ENCODE results near the gene CLIP4. TPM values are rescaled to one million over a fixed set of nuclear protein-coding genes. Genes with fewer than 3 reads are reported as not detected.

Gene CLIP4
- total and polyA plus RNA-seq, 2 of the 13 experiments (the other 11 are each of a cell fraction or from before 2014, with no cell fraction given) = 0.46 to 0.49 TPM

- TF ChIP-seq GLI4 (CRISPR knock-in tag; IDR thresholded peaks at IDR 0.05; ENCODE audit: borderline replicate concordance) (no peak), FLYWCH1 (CRISPR knock-in tag; IDR thresholded peaks at IDR 0.05) (no peak), ARID5B (CRISPR knock-in tag; IDR thresholded peaks at IDR 0.05) (peak; percentile 91), HHEX (CRISPR knock-in tag; IDR thresholded peaks at IDR 0.05) (peak; percentile 74), SP5 (CRISPR knock-in tag; IDR thresholded peaks at IDR 0.05; ENCODE audit: borderline replicate concordance, low read depth) (no peak), ZNF260 (CRISPR knock-in tag; IDR thresholded peaks at IDR 0.05; ENCODE audit: borderline replicate concordance, low read depth) (no peak), NFKBIZ (CRISPR knock-in tag; IDR thresholded peaks at IDR 0.05) (peak; percentile 71; the same call in 1 of the 2 replicates), UBTF (CRISPR knock-in tag; IDR thresholded peaks at IDR 0.05) (no peak), CEBPB (IDR thresholded peaks at IDR 0.05; ENCODE audit: borderline replicate concordance, low read depth, low read length) (peak; percentile 29; the same call in 1 of the 2 replicates), TFDP2 (CRISPR knock-in tag; IDR thresholded peaks at IDR 0.05) (no peak), ZKSCAN8 (CRISPR knock-in tag; IDR thresholded peaks at IDR 0.05; ENCODE audit: borderline replicate concordance) (0 out of 2 replicates have a peak, but pooled peaks have one; percentile 28), DR1 (CRISPR knock-in tag; IDR thresholded peaks at IDR 0.05) (no peak), RBAK (CRISPR knock-in tag; IDR thresholded peaks at IDR 0.05) (no peak), KMT2B (CRISPR knock-in tag; IDR thresholded peaks at IDR 0.05) (no peak), ZNF609 (CRISPR knock-in tag; IDR thresholded peaks at IDR 0.05; ENCODE audit: borderline replicate concordance) (peak; percentile 41; the same call in 1 of the 2 replicates)
These were observed 50.4 kb downstream of the CLIP4 start (continued) for GRCh38 chr2:29165362-29166241.
